Upper lobe of left lung (tissue), 6 donors: ENCODE results near the gene B4GALNT4. TPM values are rescaled to one million over a fixed set of nuclear protein-coding genes. Genes with fewer than 3 reads are reported as not detected.

Source experiments
- ATAC-seq, 2 donors: fragments of 200-7000 bp; cut with Tn5 transposase; one replicate each; pipeline ENCODE4 v1.9.1; 2022; ENCODE audit warnings: mild to moderate bottlenecking in 2 of 2, moderate library complexity in 2 of 2; ENCODE audit not compliant: low FRiP score in 2 of 2
- DNase-seq, 2 donors: peaks; one replicate each; pipeline ENCODE4 v3.0.0-alpha.2; 2019 to 2020
- H3K27ac ChIP-seq, 4 donors: fragments of 200-600 bp; sonication (generic); one replicate each; pipeline ENCODE4 v1.5.1; 2016 to 2019
- H3K27me3 ChIP-seq, 4 donors: fragments of 200-600 bp; sonication (generic); one replicate each; pipeline ENCODE4 v1.5.1; 2017 to 2019
- H3K36me3 ChIP-seq, 4 donors: fragments of 200-600 bp; sonication (generic); one replicate each; pipeline ENCODE4 v1.5.1; 2016 to 2019
- H3K4me1 ChIP-seq, 4 donors: fragments of 200-600 bp; sonication (generic); one replicate each; pipeline ENCODE4 v1.5.1; 2018 to 2019
- H3K4me3 ChIP-seq, 4 donors: fragments of 200-600 bp; sonication (generic); one replicate each; pipeline ENCODE4 v1.5.1; 2017 to 2019; ENCODE audit warnings: mild to moderate bottlenecking in 2 of 4, moderate library complexity in 1 of 4
- H3K9me3 ChIP-seq, 4 donors: fragments of 200-600 bp; sonication (generic); one replicate each; pipeline ENCODE4 v1.5.1; 2018 to 2019
- CTCF ChIP-seq, 6 experiments: fragments of 450-650 bp in 4 of 6; fragments of 200-600 bp in 2 of 6; sonication (generic) in 2 of 6; IDR thresholded peaks; one replicate each; pipeline ENCODE4 v1.5.1; 2016 to 2019; ENCODE audit warnings: antibody characterized with exemption in 6 of 6
- EP300 ChIP-seq, 4 donors: sonication (generic); formaldehyde crosslinking; IDR thresholded peaks; one replicate each; pipeline ENCODE4 v1.5.1; 2017; ENCODE audit warnings: antibody characterized with exemption in 4 of 4, control low read depth in 2 of 4
- POLR2A ChIP-seq, 4 donors: fragments of 450-650 bp; IDR thresholded peaks; one replicate each; pipeline ENCODE4 v1.5.1; 2016 to 2017; ENCODE audit warnings: antibody characterized with exemption in 4 of 4, mild to moderate bottlenecking in 2 of 4
- POLR2AphosphoS5 ChIP-seq, 2 donors: sonication (generic); formaldehyde crosslinking; IDR thresholded peaks; one replicate each; pipeline ENCODE4 v1.5.1; 2017; ENCODE audit warnings: antibody characterized with exemption in 2 of 2
- WGBS, 2 donors: methylation state at CpG; one replicate each; pipeline ENCODE4 v1.1.5; 2017 to 2018; 5-methylcytosine and 5-hydroxymethylcytosine counted together
- total RNA-seq, 6 donors: library from RNA; depleted of rRNA in 4 of 6; stranded (reverse); fragments of >200 nt in 4 of 6; gene quantifications; one replicate each; pipeline versions ENCODE4 v1.1.0 to v1.2.1, GENCODE V29; 2016 to 2021
- donor health status: DM: no; HTN: no; CAD: no; lungs with moderate emphysema.
- donor health status: DM: no; HTN: yes; CAD: no; lungs with severe emphysema.

B4GALNT4 gene
- total RNA-seq, 6 donors from 2014 or later, result 0.23 to 2.1 (median 0.54) TPM; not detected in 1

GRCh38 chr11:425301-425700 lies 56.0 kb downstream of the B4GALNT4 start:
- WGBS, 2 donors, result 65 to 70% methylated on average over 4 of the region's 4 CpGs
- H3K27ac ChIP-seq, result no peak overlapping the region
- DNase-seq (no peak), ATAC-seq (no peak)
- no peaks in the 10 kb centered on the region for H3K4me1 ChIP-seq
- H3K27me3 ChIP-seq, result no peaks in the 10 kb centered on the region
- H3K36me3 ChIP-seq, result no peaks in the 10 kb centered on the region
- no peaks in the 10 kb centered on the region for H3K9me3 ChIP-seq
- no peak overlapping the region for H3K4me3 ChIP-seq
- TF ChIP-seq EP300 (IDR thresholded peaks at IDR 0.05), result no peak
- TF ChIP-seq POLR2A (IDR thresholded peaks at IDR 0.05), result no peak
- TF ChIP-seq CTCF (IDR thresholded peaks at IDR 0.05), result no peak
- TF ChIP-seq POLR2AphosphoS5 (IDR thresholded peaks at IDR 0.05), result no peak

- Histone ChIP-seq H3K27ac (no peak overlapping the region), H3K4me1 (no peaks in the 10 kb centered on the region), H3K9me3 (no peaks in the 10 kb centered on the region), H3K36me3 (no peaks in the 10 kb centered on the region), H3K27me3 (no peaks in the 10 kb centered on the region), H3K4me3 (no peak overlapping the region)
- DNase-seq (no peak), ATAC-seq (peak in 1 of 2 donors; percentile 31)
- TF ChIP-seq CTCF (IDR thresholded peaks at IDR 0.05) (no peak), EP300 (IDR thresholded peaks at IDR 0.05) (no peak), POLR2AphosphoS5 (IDR thresholded peaks at IDR 0.05) (no peak), POLR2A (IDR thresholded peaks at IDR 0.05) (no peak)
- 85 to 91% methylated on average over 6 to 8 of the region's 8 CpGs for WGBS, 2 donors
Observed at GRCh38 chr11:426851-427250, 57.6 kb downstream of the B4GALNT4 start.

GRCh38 chr11:428295-428694 lies 59.0 kb downstream of the B4GALNT4 start:
- WGBS, 2 donors, result 80 to 88% methylated on average over 10 to 13 of the region's 24 CpGs
- Histone ChIP-seq H3K27ac (no peak overlapping the region), H3K9me3 (no peaks in the 10 kb centered on the region), H3K4me1 (no peaks in the 10 kb centered on the region), H3K4me3 (no peak overlapping the region), H3K27me3 (no peaks in the 10 kb centered on the region), H3K36me3 (no peaks in the 10 kb centered on the region)
- DNase-seq (peak in 1 of 2 donors; percentile 77), ATAC-seq (no peak)
- TF ChIP-seq POLR2A (IDR thresholded peaks at IDR 0.05), result no peak
- TF ChIP-seq POLR2AphosphoS5 (IDR thresholded peaks at IDR 0.05), result no peak
- no peak for TF ChIP-seq EP300 (IDR thresholded peaks at IDR 0.05)
- TF ChIP-seq CTCF (IDR thresholded peaks at IDR 0.05), result no peak

- Histone ChIP-seq H3K9me3 (no peaks in the 10 kb centered on the region), H3K4me1 (no peaks in the 10 kb centered on the region)
- DNase-seq, result peak in 1 of 2 donors; percentile 84
Observed at GRCh38 chr11:429391-429790, 60.1 kb downstream of the B4GALNT4 start.

More at GRCh38 chr11:429391-429790, 60.1 kb downstream of the B4GALNT4 start:
- no peaks in the 10 kb centered on the region for H3K36me3 ChIP-seq
- no peaks in the 10 kb centered on the region for H3K27me3 ChIP-seq
- H3K4me3 ChIP-seq, result no peak overlapping the region
- WGBS, 2 donors, result 90 to 91% methylated on average over 15 to 26 of the region's 27 CpGs
- H3K27ac ChIP-seq, result no peak overlapping the region
- peak in 1 of 2 donors; percentile 31 for ATAC-seq
- TF ChIP-seq CTCF (IDR thresholded peaks at IDR 0.05) (no peak), EP300 (IDR thresholded peaks at IDR 0.05) (no peak), POLR2AphosphoS5 (IDR thresholded peaks at IDR 0.05) (no peak), POLR2A (IDR thresholded peaks at IDR 0.05) (no peak)
